OCI-LY3 (cell line): ENCODE measurements around the gene SLC22A17.

Experiments
- H2AFZ ChIP-seq: fragments of 200-600, 300-600 bp; shearing (Covaris generic); 2 replicates; pipeline ENCODE4 v1.6.0; 2014; ENCODE audit warnings: antibody characterized with exemption, low read depth, low read length
- H3K27ac ChIP-seq: fragments of 200-600, 300-600 bp; sonication (generic); 2 replicates; pipeline ENCODE4 v1.5.1; 2014; ENCODE audit warnings: mild to moderate bottlenecking, low read length, moderate library complexity, mixed read lengths
- H3K27me3 ChIP-seq: fragments of 200-600, 300-600 bp; sonication (generic); 2 replicates; pipeline ENCODE4 v1.6.1; 2014; ENCODE audit warnings: low read depth, low read length, mixed read lengths
- H3K36me3 ChIP-seq: fragments of 200-600, 300-600 bp; sonication (generic); replicated peaks from 2 replicates; pipeline ENCODE3; 2014; ENCODE audit warnings: low read depth, low read length, mixed read lengths
- H3K4me1 ChIP-seq: fragments of 300-600, 200-600 bp; sonication (generic); 2 replicates; pipeline ENCODE4 v1.6.1; 2014; ENCODE audit warnings: low read length, mixed read lengths
- H3K4me2 ChIP-seq: fragments of 200-600, 300-600 bp; sonication (generic); 2 replicates; pipeline ENCODE4 v1.6.1; 2014; ENCODE audit warnings: low read length, mixed read lengths
- H3K4me3 ChIP-seq: fragments of 300-600, 200-600 bp; sonication (generic); 2 replicates; pipeline ENCODE4 v1.5.1; 2014; ENCODE audit warnings: antibody characterized with exemption, mild to moderate bottlenecking, low read length, moderate library complexity
- H3K79me2 ChIP-seq: fragments of 300-600, 200-600 bp; shearing (Covaris generic); 2 replicates; pipeline ENCODE4 v1.6.1; 2014; ENCODE audit warnings: mild to moderate bottlenecking, low read length, mixed read lengths
- H3K9ac ChIP-seq: fragments of 300-600, 200-600 bp; shearing (Covaris generic); 2 replicates; pipeline ENCODE4 v1.6.0; 2014; ENCODE audit warnings: mild to moderate bottlenecking, low read length, moderate library complexity
- H3K9me3 ChIP-seq: fragments of 200-600, 300-600 bp; shearing (Covaris generic); 2 replicates; pipeline ENCODE4 v1.6.1; 2014; ENCODE audit warnings: low read length, mixed read lengths; ENCODE audit not compliant: insufficient read depth
- H4K20me1 ChIP-seq: fragments of 200-600, 300-600 bp; sonication (generic); 2 replicates; pipeline ENCODE4 v1.6.1; 2016; ENCODE audit warnings: low read length, mixed read lengths; ENCODE audit not compliant: insufficient read depth
- EZH2phosphoT487 ChIP-seq: fragments of 200-600 bp; shearing (Covaris generic); IDR thresholded peaks from 2 replicates; pipeline ENCODE4 v1.6.1; 2018; ENCODE audit warnings: antibody characterized with exemption, mixed run types, low read depth
- TF ChIP-seq, protein P1 (sequence below): fragments of 200-600, 300-600 bp; sonication (generic); IDR thresholded peaks from 2 replicates; pipeline ENCODE4 v1.5.1; 2014; ENCODE audit warnings: antibody characterized with exemption, low read length, low read depth

SLC22A17 gene

DNA sequence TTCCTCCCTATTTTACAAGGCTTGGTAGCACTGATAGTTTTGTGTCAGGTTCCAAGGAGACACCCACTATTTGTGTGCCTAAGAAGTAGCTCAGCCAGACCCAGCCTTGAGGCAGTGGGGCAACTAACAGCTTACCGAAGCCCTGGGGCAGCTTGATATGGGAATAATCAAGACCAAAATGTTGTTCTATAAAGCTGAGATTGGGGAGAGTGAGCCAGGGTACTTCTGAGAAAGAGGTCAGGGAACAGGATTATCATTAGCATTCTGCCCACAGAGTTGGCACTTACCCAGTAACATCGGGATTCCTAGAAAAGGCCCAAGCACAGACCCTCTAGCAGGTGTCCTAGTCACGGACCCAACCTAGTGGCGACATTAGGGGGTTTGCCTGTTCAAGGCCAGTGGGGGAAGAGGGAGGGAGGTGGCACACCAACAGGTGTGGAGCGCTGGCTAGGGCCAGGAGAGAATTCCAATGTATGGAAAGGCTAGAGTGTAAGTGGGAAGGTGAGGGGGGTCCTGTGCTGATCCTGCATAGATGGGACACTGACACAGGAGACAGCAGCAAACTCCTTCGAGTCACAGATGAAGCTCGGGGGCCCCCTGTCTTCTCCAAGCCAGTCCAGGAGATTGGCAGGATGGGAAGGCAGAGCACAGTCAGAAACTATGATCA is 54.9 kb downstream of the SLC22A17 start:
- Histone ChIP-seq H3K4me2 (no peak overlapping the region), H3K79me2 (peaks cover 12% of the 10 kb centered on the region), H3K27me3 (no peaks in the 10 kb centered on the region), H3K9ac (no peak overlapping the region), H4K20me1 (no peaks in the 10 kb centered on the region), H3K9me3 (no peaks in the 10 kb centered on the region), H3K36me3 (peaks cover 28% of the 10 kb centered on the region), H3K27ac (no peak overlapping the region), H3K4me1 (peaks cover 33% of the 10 kb centered on the region), H2AFZ (no peak overlapping the region), H3K4me3 (no peak overlapping the region)
- TF ChIP-seq, protein P1, sequence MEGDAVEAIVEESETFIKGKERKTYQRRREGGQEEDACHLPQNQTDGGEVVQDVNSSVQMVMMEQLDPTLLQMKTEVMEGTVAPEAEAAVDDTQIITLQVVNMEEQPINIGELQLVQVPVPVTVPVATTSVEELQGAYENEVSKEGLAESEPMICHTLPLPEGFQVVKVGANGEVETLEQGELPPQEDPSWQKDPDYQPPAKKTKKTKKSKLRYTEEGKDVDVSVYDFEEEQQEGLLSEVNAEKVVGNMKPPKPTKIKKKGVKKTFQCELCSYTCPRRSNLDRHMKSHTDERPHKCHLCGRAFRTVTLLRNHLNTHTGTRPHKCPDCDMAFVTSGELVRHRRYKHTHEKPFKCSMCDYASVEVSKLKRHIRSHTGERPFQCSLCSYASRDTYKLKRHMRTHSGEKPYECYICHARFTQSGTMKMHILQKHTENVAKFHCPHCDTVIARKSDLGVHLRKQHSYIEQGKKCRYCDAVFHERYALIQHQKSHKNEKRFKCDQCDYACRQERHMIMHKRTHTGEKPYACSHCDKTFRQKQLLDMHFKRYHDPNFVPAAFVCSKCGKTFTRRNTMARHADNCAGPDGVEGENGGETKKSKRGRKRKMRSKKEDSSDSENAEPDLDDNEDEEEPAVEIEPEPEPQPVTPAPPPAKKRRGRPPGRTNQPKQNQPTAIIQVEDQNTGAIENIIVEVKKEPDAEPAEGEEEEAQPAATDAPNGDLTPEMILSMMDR, result no peak
- no peak for TF ChIP-seq EZH2phosphoT487

DNA sequence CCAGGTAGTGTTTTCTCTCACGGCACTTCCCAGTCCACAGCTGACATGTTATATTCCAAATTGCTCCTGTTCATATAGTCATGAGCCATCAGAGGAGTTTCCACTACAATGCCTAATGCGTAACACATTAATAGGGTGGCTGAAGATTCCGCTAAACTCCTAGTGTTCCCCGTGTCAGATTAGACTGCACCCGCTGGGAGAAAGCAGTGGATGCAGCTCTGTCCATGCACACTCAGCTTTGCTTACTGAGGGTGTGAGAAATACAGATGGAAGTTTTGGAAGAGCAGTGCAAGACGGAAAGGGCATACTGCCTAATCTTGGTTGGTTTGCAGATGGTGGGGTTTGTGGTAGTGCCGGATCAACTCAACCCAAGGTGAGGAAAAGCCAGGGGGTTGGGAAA is 55.6 kb downstream of the SLC22A17 start:
- H2AFZ ChIP-seq, result no peak overlapping the region
- no peaks in the 10 kb centered on the region for H3K27me3 ChIP-seq

More for the DNA sequence above, 55.6 kb downstream of the SLC22A17 start:
- H4K20me1 ChIP-seq, result no peaks in the 10 kb centered on the region
- peaks cover 33% of the 10 kb centered on the region for H3K4me1 ChIP-seq
- H3K9ac ChIP-seq, result no peak overlapping the region
- H3K4me2 ChIP-seq, result no peak overlapping the region
- H3K4me3 ChIP-seq, result no peak overlapping the region
- TF ChIP-seq, protein P1, result no peak
- TF ChIP-seq EZH2phosphoT487, result no peak
- peaks cover 28% of the 10 kb centered on the region for H3K36me3 ChIP-seq
- no peaks in the 10 kb centered on the region for H3K9me3 ChIP-seq
- H3K79me2 ChIP-seq, result peaks cover 12% of the 10 kb centered on the region
- H3K27ac ChIP-seq, result no peak overlapping the region
